GM13977 (cell line): Measurements from ENCODE around the gene SLC12A7.

Experiments
- DNase-seq: peaks from one replicate; pipeline ENCODE4 v3.0.0; 2012; ENCODE audit warnings: low spot score
- in situ Hi-C: fragments of 300-500 bp; cut with MboI; formaldehyde crosslinking; loops from one replicate; pipeline ENCODE4 v1.12.0; 2022; ENCODE audit warnings: low sequenced_read_pairs, low pct_unique_long_range_greater_than_20kb, mixed read lengths, inconsistent platforms; ENCODE audit not compliant: unreplicated experiment
- TF ChIP-seq, protein P1 (sequence below): IDR thresholded peaks from 2 replicates; pipeline ENCODE4 v1.5.1; 2012; ENCODE audit warnings: mild to moderate bottlenecking, control low read depth; ENCODE audit not compliant: insufficient read depth; ENCODE audit errors: extremely low read depth, missing control alignments

SLC12A7 gene

DNA sequence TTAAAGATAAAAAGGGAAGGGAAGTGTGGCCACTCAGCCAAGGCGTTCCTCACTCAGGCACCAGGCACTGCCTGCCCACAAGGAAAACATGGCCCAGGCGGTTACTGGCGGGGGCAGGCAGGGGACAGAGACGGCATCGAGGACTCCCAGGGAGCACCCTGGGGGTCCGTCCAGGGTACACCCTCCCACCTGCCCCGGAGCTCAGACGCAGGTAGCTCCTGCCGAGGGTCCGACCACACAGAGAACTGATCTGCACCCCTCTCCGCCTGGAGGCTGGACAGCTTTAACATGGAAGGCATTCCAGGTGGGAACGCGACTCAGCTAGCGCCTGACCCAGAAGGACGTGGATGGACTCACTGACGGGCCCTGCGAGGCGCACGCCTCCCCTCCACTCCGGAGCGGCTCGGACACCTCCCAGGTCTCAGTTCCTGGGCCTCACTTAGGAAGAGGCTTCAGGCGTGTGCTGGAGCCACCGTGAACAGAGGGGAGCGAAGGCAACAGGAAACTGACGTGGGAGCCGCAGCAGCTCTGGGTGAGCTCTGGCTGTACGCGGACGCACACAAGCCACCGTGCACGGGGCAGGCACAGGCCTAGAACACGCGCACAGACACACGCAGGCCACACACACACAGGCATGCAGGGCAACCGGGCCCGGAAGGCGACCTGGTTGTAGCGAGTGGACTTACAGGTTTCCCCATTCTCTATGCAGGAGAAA, 55.8 kb downstream of the SLC12A7 start:
- TF ChIP-seq, protein P1, sequence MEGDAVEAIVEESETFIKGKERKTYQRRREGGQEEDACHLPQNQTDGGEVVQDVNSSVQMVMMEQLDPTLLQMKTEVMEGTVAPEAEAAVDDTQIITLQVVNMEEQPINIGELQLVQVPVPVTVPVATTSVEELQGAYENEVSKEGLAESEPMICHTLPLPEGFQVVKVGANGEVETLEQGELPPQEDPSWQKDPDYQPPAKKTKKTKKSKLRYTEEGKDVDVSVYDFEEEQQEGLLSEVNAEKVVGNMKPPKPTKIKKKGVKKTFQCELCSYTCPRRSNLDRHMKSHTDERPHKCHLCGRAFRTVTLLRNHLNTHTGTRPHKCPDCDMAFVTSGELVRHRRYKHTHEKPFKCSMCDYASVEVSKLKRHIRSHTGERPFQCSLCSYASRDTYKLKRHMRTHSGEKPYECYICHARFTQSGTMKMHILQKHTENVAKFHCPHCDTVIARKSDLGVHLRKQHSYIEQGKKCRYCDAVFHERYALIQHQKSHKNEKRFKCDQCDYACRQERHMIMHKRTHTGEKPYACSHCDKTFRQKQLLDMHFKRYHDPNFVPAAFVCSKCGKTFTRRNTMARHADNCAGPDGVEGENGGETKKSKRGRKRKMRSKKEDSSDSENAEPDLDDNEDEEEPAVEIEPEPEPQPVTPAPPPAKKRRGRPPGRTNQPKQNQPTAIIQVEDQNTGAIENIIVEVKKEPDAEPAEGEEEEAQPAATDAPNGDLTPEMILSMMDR = no peak
- in situ Hi-C loops = no loop called here
- DNase-seq = no peak

DNA sequence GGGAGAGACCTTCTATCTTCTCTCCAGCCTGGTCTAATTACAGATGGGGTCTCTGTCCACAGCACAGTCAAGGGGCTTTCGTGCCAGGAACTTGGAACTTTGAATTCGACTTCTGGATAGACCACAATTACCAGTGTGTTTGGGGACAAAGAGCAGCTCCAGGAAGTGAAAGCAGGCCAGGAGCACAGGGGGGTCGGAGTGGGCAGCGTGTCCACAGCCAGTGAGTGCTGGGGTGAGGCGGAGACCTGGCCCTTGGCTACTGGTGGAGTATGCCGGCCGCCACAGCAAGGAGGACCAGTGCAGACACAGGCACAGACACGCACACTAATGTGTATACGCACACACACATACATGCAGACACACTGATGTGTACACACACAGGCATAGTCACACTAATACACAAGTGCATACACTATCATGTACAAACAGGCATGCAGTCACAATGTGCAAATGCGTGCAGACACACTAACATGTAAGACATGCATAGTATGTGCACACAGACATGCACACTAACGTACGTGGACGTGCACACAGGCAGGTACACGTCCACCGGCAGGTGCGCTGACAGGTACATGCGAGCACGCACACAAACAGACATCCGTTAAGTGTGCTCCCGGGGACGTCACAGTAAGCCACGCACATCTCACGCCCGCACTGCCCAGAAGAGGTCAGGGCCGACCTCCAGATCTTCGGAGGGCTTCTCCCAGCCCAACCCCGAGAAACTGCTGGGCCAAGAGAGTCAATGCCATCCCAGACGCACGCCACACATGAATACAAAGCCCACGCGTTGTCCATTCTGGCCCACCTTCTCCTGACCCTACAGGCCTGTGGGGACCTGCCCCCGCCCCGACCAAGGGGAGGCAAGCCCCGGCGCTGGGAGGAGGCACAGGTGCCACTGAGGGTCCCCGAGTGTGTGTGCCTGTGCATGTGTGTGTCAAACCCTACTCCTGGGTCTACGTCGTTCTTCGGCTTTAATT, 56.8 kb downstream of the SLC12A7 start:
- in situ Hi-C loops = no loop called here
- TF ChIP-seq, protein P1 = no peak
- no peak for DNase-seq

DNA sequence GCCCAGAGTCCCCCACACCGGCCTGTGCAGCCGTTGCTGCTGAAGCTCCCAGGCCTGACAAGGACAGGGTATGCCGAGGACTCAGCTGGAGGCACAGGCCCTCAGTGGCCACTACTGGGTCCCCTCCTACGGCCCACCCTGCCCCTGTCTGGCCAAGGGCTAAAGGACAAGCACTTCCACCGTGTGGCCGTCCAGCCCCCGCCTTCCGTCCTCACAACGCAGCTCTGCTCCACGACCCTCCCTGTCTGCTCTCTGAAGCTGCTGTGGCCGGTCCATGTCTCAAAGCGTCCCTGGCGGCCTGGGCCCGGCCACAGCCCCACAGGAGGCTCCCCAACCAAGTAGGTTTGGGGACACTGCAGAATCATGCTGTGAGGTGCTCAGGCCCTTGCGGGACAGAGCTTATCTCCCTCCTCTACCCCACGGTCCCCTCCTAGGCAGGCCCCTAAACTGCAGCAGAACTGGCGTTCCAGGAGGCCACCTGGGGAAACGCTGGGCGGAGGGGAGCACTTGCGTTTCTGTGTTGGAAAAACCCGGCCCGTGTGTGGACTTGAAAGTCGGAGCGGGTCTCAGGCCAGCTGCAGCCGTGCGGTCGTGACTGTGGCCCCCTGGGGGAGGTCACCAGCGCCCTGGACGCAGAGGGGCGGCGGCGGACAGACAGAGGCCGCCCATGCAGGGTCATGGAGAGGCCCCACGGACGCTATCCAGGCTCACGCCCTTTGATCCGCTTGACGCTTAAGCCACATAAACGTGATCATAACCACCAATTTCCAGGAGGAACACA, 57.7 kb downstream of the SLC12A7 start:
- no peak for DNase-seq
- TF ChIP-seq, protein P1 = no peak
- in situ Hi-C loops = no loop called here

DNA sequence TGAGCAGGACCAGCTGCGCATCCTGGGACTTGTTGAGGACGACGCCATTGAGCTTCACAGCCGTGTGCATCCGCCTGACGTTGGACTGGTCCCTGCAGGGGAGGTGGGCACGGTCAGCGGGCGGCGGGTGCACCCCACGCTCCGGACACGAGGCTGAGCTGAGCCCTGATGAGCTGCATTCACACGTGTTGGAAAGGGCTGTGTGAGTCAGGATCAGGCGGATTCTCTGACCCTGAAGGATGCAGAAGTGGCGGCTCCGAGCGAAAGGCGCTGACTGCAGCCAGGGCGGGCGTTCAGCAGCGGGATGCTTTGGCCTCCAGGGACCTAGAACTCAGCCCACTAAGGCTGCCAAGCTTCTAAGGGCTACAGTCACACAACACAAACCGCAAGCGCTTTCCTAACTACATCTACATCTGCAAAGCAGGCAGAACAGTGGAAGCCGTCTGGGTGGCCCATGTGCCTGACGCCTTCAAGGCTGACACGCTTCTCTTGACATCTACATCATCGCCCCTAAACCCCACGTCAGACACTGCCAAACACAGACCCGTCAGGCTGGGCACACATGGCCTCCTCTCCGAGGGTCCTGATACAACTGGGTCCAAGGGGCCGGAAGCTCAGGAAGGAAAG, 58.4 kb downstream of the SLC12A7 start:
- TF ChIP-seq, protein P1 = no peak
- in situ Hi-C loops = no loop called here
- no peak for DNase-seq

DNA sequence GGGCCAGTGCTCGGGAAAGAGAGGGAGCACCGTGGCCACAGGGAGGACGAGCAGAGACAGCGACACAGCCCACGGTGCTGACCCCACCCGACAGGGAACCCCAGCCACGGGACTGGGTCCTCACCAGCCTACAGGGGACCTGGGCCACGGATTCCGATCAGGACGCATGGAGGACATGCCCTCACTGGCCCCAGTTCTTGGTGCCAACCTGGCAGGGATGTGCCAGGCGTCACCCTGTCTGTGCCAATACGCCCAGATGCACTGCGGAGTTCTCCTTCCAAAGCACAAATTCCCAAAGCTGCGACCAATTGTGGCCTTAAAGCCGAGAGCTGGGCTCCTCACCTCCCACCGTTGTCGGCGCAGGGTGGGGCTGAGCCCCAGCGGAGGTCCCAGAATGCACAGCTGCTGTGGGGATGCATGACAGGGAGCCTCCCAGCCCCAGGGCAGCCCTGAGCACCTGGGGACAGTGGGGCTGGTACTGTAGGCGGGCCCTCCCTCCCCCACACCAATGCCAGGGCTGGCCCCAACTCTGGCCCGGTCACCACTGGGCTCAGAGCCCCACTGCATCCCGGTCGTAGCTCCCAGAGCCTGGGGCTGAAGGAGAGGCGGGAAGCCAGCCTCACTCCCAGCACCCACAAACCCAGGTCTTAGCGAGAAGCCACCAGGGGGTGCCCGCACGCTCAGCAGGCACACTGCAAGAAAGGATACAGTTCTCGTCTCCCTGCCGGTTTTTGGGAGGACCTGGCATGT, 59.0 kb downstream of the SLC12A7 start:
- TF ChIP-seq, protein P1 = no peak
- in situ Hi-C loops = no loop called here
- no peak for DNase-seq
